NCI-H526 treated with DMSO at 0.1 percent for 48 hours (cell line): ENCODE data around the gene DAGLB.
A peak's percentile ranks its signal among the peaks of the same experiment; 100 is the strongest.
"Not testable (repeated sequence)": the region's sequence is repeated elsewhere in the genome, so short reads cannot be mapped to it uniquely, and the experiment has no call there.

Experiments used
- DNase-seq: peaks from one replicate; lab custom pipeline; 2025; lab: John Stamatoyannopoulos, UW

DAGLB gene

DNA sequence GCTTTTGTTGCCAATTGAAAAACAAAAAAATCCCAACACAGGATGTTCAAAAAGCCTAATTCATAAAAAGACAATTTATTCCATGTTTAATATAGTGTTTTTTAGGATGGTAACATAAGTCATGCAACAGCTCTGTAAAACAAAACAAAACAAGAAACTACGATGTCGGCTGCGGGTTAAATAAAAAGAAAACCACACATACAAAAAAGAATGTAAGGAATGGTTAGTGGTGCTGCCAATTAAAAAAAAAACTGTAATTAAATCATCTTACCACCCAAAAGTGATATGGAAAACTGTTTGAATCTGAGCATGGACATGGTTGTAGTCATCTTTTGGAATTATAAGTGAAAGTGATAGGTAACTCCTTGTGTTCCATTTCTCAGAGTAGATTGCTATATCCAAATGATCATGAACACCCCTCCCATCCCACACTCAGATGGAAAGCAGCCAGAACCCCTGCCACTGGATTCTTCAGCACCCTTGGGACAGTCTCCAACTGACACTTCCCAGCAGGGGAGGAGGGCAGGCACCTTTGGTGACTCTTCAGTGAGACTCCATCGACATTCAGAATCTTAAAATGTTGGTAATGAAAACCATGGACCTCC lies 14.3 kb upstream of the DAGLB start:
- DNase-seq, result no peak

DNA sequence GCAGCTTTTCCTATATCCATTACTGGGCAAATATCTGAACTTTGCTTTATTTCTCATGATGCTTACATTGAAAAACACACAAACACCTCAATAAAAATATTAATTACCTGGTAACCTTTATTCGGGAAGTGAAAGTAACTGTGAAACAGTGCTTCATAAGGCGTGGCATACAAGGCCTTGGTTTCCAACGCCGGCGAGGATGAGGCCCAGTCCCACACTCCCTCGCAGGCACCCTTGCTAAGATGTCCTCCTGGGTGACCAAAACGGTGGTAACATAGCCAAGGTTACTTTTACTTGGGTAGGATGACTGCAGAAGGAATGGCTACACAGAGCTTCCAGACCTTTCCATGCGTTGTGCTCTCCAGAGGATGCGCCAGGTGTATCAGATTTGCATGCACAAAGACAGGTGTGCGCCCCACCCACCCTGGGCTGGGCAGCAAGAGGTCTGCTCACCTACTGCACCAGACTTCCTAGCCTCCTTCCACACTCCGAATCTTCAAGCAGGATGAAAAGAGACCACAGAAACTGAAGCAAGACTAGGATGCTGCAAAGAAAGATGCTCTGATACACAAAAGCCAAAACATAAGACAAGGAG lies 13.3 kb upstream of the DAGLB start:
- peak; percentile 71 for DNase-seq

DNA sequence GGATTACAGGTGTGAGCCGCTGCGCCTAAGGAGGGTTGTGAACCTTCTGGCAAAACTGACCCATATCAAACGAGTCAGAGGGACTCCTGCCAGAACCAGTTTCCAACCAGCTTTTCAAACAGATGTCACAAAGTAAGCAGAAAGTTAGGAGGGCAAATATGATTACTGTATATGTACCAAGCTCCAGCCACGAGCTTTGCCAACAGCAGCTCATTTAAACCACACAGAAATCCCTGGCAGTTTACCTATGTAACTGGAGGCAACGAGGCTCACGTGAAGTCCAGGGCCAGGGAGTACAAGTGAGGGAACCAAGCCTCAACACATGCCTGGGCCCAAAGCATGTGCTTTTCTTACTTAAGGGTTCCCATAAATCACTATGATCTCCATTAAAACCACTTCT lies 12.5 kb upstream of the DAGLB start:
- no peak for DNase-seq

- not testable (repeated sequence) for DNase-seq
These were observed 10.9 kb upstream of the DAGLB start for GRCh38 chr7:6458676-6459075.

- no peak for DNase-seq
These were observed 6.0 kb upstream of the DAGLB start for GRCh38 chr7:6453734-6454133.

DNA sequence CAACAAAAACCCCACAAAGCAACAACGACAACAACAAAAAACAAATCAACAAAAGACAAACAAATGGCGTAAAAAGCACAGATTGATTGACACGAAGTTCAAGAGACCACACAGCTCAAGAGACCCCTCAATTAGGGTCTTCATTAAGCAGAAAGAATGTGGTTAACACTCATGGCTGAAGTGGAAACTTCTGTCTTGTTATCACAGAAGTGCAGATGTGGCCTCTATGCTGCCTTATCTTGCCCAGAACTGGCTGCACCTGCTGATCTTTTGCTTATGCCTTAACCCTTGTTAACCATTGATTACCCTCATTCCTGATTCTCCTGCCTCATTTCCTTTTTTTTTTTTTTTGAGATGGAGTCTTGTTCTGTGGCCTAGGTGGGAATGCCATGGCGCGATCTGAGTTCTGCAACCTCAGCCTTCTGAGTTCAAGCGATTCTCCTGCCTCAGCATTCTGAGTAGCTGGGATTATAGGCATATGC lies 3.5 kb upstream of the DAGLB start:
- no peak for DNase-seq

GRCh38 chr7:6450591-6450990 lies 2.8 kb upstream of the DAGLB start:
- not testable (repeated sequence) for DNase-seq

DNA sequence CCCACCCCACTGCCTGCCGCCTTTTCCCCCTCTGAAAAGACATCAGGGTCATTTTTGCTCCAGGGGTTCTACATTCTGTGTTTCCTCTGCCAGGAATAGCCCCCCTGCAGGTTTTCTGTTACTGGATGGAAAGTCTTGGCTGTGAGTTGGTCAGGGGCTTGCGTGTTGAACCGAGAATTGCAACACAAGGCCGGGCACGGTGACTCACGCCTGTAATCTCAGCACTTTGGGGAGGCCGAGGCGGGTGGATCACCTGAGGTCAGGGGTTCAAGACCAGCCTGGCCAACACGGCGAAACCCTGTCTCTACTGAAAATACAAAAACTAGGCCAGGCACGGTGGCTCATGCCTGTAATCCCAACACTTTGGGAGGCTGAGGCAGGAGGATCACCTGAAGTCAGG lies 2.1 kb upstream of the DAGLB start:
- not testable (repeated sequence) for DNase-seq

- no peak for DNase-seq
These were observed 1.3 kb upstream of the DAGLB start for GRCh38 chr7:6448943-6449543.

GRCh38 chr7:6446838-6447580 lies 745 bp downstream of the DAGLB start:
- peak; percentile 47 for DNase-seq

GRCh38 chr7:6444516-6445269 lies 3.1 kb downstream of the DAGLB start:
- no peak for DNase-seq

GRCh38 chr7:6443372-6443941 lies 4.3 kb downstream of the DAGLB start:
- no peak for DNase-seq

DNA sequence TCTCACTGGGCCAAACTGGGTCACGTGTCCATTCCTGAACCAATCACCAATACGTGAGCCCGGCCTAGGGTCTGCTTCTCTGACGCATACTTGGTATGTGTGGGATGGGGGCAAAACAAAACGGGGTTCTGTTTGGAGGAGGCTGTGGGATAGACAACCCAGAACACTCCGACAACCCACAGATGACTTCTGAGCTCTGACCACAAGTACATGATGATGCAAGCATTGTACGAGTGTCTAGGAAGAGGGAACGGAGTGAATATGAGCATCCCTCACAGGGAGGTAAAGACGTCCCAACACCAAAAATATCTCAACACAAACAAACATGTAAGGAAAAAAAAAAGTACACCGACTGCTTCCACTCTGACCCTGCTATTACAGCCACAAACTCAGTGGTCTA lies 5.6 kb downstream of the DAGLB start:
- no peak for DNase-seq

DNA sequence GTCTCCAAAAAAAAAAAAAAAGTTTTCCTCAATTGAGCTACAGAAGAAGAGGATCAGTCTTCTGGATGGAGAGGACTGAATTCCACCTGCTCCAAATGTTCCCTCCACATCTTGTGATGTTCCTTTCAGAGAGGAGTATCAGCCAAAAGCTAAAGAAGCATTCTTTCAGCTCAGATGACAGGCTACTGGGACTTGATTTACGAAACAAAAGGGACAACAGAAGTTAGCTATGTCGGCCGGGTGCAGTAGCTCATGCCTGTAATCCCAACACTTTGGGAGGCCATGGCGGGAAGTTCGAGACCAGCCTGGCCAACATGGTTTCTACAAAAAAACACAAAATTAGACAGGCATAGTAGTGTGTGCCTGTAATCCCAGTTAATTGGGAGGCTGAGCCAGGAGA lies 7.4 kb downstream of the DAGLB start:
- no peak for DNase-seq

GRCh38 chr7:6438427-6438826 lies 9.3 kb downstream of the DAGLB start:
- no peak for DNase-seq

DNA sequence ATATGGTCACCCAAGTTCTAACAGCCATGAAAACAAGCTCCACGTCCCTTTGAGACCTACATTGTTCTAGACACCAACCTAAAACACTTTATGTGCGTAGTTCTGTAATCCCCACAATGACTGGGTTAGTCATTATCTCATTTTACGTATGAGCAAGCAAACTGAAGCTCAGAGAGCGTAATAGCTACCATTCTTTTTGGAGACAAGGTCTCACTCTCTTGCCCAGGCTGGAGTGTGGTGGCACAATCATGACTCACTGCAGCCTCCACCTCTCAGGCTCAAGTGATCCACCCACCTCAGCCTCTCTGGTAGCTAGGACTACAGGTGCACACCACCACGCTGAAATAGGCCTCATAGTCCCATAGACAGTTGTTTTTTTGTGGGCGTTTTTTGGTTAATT lies 10.5 kb downstream of the DAGLB start:
- no peak for DNase-seq

- DNase-seq, result no peak
These were observed 11.4 kb downstream of the DAGLB start for GRCh38 chr7:6436385-6436685.

DNA sequence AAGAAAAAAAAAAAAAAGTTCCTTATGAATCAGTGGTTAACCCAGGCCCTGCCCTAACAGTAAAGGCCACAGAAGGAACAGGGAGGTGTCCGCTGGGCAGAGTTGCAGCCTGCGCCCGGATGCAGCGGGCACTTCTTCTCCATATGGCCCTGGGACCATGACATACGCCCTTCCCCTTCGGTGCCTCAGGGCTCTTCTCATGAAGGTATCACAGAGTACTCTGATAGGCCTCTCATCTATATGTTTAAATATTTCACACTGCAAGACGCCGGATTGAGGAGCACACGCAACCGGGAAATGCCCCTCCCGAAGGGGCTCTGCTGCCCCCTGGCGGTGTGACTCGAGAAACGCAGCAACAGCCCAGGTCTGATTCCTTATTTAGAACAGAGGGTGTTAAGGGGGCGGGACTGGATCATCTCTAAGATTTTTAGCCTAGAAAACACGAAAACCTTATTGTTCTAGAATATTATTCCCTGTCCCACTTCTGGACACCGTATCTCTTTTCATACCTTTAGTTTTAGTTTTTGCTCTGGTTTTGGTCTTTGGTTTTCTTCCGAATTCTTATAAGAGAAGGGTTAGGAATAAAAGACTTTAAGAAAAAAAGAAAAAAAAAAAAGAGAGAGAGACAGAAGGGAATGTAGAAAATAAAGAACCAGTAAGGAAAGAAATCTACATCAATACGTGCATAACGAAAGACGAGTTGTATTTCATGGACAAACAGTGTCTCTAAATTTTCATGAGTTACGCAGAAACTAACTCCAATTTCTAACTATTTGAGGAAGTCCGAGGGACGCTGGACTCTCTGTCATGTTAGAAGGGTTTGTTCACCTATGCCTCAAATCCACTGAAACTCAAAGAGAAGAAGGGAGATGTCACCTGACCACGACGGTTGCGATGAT lies 12.0 kb downstream of the DAGLB start:
- peak; percentile 27 for DNase-seq

DNA sequence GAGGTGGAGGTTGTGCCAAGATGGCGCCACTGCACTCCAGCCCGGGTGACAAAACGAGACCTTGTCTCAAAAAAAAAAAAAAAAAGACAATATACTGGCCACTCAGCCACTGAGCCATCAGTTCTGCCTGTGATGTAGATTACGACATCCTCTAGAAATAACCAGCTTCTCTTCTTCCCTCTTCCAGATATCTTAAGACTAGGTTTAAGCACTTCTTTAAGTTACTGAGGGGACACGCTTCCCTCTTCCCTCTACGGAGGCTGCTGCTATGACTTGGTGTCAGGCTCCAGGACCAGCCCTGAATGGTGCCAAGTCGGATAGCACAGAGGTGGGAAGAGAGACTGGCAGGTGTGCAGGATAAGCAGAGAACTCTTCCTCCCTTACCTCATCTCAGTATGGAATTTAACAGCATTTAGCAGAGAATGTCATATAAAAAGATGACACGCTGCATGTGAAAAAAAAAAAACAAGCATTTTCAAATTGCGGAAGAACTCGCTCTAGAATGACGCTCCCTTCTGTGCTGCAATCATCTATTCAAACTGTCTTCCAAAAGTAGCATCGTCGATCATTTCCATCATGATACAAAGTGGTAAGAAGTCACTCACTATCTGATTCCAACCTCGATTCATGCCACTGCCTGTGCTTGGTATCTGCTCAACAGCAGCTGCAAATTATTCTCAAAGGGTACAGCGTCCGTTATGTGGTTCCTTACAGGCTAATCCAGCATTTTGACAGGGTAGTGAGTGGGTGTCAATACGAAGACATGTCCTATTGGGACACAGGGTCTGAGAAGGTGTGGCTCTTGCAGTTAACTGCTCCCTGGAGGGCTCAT lies 13.8 kb downstream of the DAGLB start:
- no peak for DNase-seq

DNA sequence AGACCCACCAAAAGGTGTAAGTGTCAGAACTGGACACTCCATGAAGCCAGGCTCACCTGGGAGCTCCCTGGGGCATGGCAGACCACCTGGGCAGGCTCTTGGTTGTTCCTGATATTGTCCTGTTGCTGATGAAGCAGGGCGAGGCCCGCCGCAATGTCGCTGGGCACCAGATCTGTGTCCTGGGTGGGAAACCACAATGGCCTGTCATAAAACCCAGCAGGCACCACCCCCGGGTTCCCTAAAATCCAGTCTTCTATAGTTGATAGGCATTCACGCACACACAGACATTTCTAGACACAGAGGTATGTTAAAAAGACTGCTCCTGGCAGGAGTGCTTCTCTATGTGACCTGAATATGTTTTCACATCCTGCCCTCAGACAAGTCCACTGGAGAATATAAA lies 15.0 kb downstream of the DAGLB start:
- no peak for DNase-seq
